Neural progenitor cell (in vitro differentiated cells): ENCODE data around the gene SV2B. TPM values are rescaled to one million over a fixed set of nuclear protein-coding genes. Genes with fewer than 3 reads are reported as not detected.
A peak's percentile ranks its signal among the peaks of the same experiment; 100 is the strongest.

Experiments used
- DNase-seq: peaks from one replicate; pipeline ENCODE4 v3.0.0-alpha.2; 2016; ENCODE audit warnings: low spot score
- H2AFZ ChIP-seq: fragments of 200-600 bp; sonication (generic); replicated peaks from 2 replicates; pipeline ENCODE4 v1.6.1; 2016; ENCODE audit warnings: antibody characterized with exemption
- H3F3A ChIP-seq: fragments of 200-600 bp; sonication (generic); 2 replicates; pipeline ENCODE4 v1.6.1; 2016; ENCODE audit warnings: antibody characterized with exemption, low read depth
- H3K27ac ChIP-seq: fragments of 200-600 bp; sonication (generic); 2 replicates; pipeline ENCODE4 v1.5.1; 2016; ENCODE audit warnings: mild to moderate bottlenecking
- H3K27me3 ChIP-seq: fragments of 200-600 bp; sonication (generic); 2 replicates; pipeline ENCODE4 v1.6.1; 2016; ENCODE audit warnings: mild to moderate bottlenecking, moderate library complexity
- H3K36me3 ChIP-seq: fragments of 200-600 bp; sonication (generic); 2 replicates; pipeline ENCODE4 v1.5.1; 2016
- H3K4me1 ChIP-seq: fragments of 200-600 bp; sonication (generic); 2 replicates; pipeline ENCODE4 v1.6.1; 2016; ENCODE audit warnings: mixed run types
- H3K4me2 ChIP-seq: fragments of 200-600 bp; sonication (generic); 2 replicates; pipeline ENCODE4 v1.6.1; 2016
- H3K4me3 ChIP-seq: fragments of 200-600 bp; sonication (generic); 2 replicates; pipeline ENCODE4 v1.5.1; 2016
- H3K79me2 ChIP-seq: fragments of 200-600 bp; sonication (generic); 2 replicates; pipeline ENCODE4 v1.6.1; 2016; ENCODE audit warnings: low read depth
- H3K9ac ChIP-seq: fragments of 200-600 bp; sonication (generic); 2 replicates; pipeline ENCODE4 v1.6.1; 2016
- H3K9me3 ChIP-seq: fragments of 200-600 bp; sonication (generic); 2 replicates; pipeline ENCODE4 v1.5.1; 2016; ENCODE audit warnings: low read depth
- H4K20me1 ChIP-seq: fragments of 200-600 bp; sonication (generic); 2 replicates; pipeline ENCODE4 v1.6.1; 2016; ENCODE audit warnings: low read depth
- H3K27ac Mint-ChIP-seq: 3 replicates; pipeline ENCODE4 v1.8.0; 2021; ENCODE audit warnings: mixed read lengths
- H3K27me3 Mint-ChIP-seq: 2 replicates; pipeline ENCODE4 v1.8.0; 2022; ENCODE audit warnings: low read depth, mild to moderate bottlenecking, inconsistent platforms, moderate library complexity, mixed read lengths; ENCODE audit not compliant: insufficient read depth
- H3K36me3 Mint-ChIP-seq: 3 replicates; pipeline ENCODE4 v1.8.0; 2021; ENCODE audit warnings: mixed read lengths
- H3K4me1 Mint-ChIP-seq: 3 replicates; pipeline ENCODE4 v1.8.0; 2021; ENCODE audit warnings: mixed read lengths
- H3K4me3 Mint-ChIP-seq: 3 replicates; pipeline ENCODE4 v1.8.0; 2021; ENCODE audit warnings: mild to moderate bottlenecking, moderate library complexity, mixed read lengths
- H3K9me3 Mint-ChIP-seq: 3 replicates; pipeline ENCODE4 v1.8.0; 2020; ENCODE audit warnings: mixed read lengths
- EZH2 ChIP-seq: fragments of 200-600 bp; sonication (generic); IDR thresholded peaks from 2 replicates; pipeline ENCODE4 v1.6.1; 2017; ENCODE audit warnings: antibody characterized with exemption, mild to moderate bottlenecking, moderate library complexity
- EZH2phosphoT487 ChIP-seq: fragments of 200-600 bp; sonication (generic); IDR thresholded peaks from 2 replicates; pipeline ENCODE4 v1.6.1; 2017; ENCODE audit warnings: antibody characterized with exemption
- total RNA-seq: library from RNA; depleted of rRNA; stranded (reverse); fragments of >200 nt; gene quantifications from 2 replicates; pipeline ENCODE4 v1.2.3, GENCODE V29; 2015; ENCODE audit warnings: low replicate concordance
- TF ChIP-seq, protein P1 (sequence below): fragments of 200-600 bp; sonication (generic); IDR thresholded peaks from 2 replicates; pipeline ENCODE4 v1.5.1; 2017; ENCODE audit warnings: antibody characterized with exemption, mild to moderate bottlenecking

SV2B gene
- total RNA-seq, 1 donor from 2014 or later = 0.02 TPM

DNA sequence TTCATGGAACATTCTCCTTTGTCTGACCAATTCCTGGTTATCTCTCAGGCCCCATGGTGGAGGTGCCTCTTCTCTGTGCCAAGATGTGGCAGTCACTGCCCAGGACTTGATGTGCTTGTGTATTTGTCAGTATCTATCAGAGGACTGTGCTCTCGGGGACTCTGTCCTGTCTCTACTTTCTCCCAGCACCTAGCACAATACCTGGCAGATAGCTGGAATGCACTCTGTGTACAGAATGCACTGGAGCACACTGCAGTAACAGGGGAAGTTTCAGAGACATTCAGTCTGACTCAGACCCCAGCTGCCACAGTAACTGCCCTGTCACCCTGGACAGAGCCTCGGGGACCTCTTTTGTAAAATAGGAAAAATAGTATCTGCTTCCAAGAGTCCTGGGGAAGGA lies 34.6 kb upstream of the SV2B start:
- no peak for TF ChIP-seq EZH2
- no peak for TF ChIP-seq EZH2phosphoT487
- TF ChIP-seq, protein P1, sequence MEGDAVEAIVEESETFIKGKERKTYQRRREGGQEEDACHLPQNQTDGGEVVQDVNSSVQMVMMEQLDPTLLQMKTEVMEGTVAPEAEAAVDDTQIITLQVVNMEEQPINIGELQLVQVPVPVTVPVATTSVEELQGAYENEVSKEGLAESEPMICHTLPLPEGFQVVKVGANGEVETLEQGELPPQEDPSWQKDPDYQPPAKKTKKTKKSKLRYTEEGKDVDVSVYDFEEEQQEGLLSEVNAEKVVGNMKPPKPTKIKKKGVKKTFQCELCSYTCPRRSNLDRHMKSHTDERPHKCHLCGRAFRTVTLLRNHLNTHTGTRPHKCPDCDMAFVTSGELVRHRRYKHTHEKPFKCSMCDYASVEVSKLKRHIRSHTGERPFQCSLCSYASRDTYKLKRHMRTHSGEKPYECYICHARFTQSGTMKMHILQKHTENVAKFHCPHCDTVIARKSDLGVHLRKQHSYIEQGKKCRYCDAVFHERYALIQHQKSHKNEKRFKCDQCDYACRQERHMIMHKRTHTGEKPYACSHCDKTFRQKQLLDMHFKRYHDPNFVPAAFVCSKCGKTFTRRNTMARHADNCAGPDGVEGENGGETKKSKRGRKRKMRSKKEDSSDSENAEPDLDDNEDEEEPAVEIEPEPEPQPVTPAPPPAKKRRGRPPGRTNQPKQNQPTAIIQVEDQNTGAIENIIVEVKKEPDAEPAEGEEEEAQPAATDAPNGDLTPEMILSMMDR = no peak
- H3K4me3 ChIP-seq = no peak overlapping the region
- H3K27ac Mint-ChIP-seq = no peak overlapping the region

DNA sequence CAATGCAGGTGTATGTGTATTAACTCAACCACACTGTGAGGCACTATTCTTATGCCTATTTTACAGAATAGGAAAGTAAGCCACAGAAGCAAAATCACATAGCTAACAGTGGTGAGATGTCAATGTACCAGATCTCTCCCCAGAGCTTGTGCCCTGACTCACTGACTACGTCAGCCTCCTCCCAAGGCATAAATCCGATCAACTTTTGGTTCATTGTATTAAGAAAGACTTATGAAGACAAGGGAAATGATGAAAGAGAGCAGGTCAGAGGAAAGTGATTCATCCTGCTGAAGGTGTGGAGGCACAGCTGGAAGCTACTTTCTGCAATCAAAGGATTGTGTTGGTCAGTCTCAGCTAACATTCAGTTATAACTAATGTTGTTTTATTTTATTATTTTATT lies 33.0 kb upstream of the SV2B start:
- Histone ChIP-seq H2AFZ (no peak overlapping the region), H3K79me2 (no peaks in the 10 kb centered on the region), H3K27me3 (no peaks in the 10 kb centered on the region), H4K20me1 (no peaks in the 10 kb centered on the region), H3K4me2 (no peak overlapping the region), H3K4me1 (peaks cover 5% of the 10 kb centered on the region), H3K9ac (no peak overlapping the region), H3K4me3 (no peak overlapping the region), H3K27ac (no peak overlapping the region), H3K36me3 (no peaks in the 10 kb centered on the region), H3F3A (peaks cover 4% of the 10 kb centered on the region), H3K9me3 (no peaks in the 10 kb centered on the region)
- Mint-ChIP-seq H3K36me3 (no peaks in the 10 kb centered on the region), H3K4me1 (peaks cover 2% of the 10 kb centered on the region), H3K27me3 (no peaks in the 10 kb centered on the region), H3K27ac (no peak overlapping the region), H3K4me3 (no peak overlapping the region), H3K9me3 (peaks cover 4% of the 10 kb centered on the region)
- no peak for DNase-seq
- TF ChIP-seq EZH2 (no peak), EZH2phosphoT487 (no peak)
- TF ChIP-seq, protein P1 = no peak

More for the DNA sequence above, 34.6 kb upstream of the SV2B start:
- Histone ChIP-seq H3K79me2 (no peaks in the 10 kb centered on the region), H3K4me2 (no peak overlapping the region), H3K27me3 (no peaks in the 10 kb centered on the region), H3K36me3 (no peaks in the 10 kb centered on the region), H2AFZ (no peak overlapping the region), H3K9me3 (no peaks in the 10 kb centered on the region), H3K9ac (no peak overlapping the region), H3K27ac (no peak overlapping the region), H4K20me1 (no peaks in the 10 kb centered on the region), H3F3A (peaks cover 6% of the 10 kb centered on the region), H3K4me1 (peaks cover 9% of the 10 kb centered on the region)
- Mint-ChIP-seq H3K36me3 (no peaks in the 10 kb centered on the region), H3K9me3 (peaks cover 4% of the 10 kb centered on the region), H3K4me3 (no peak overlapping the region), H3K4me1 (peaks cover 2% of the 10 kb centered on the region), H3K27me3 (no peaks in the 10 kb centered on the region)
- no peak for DNase-seq

DNA sequence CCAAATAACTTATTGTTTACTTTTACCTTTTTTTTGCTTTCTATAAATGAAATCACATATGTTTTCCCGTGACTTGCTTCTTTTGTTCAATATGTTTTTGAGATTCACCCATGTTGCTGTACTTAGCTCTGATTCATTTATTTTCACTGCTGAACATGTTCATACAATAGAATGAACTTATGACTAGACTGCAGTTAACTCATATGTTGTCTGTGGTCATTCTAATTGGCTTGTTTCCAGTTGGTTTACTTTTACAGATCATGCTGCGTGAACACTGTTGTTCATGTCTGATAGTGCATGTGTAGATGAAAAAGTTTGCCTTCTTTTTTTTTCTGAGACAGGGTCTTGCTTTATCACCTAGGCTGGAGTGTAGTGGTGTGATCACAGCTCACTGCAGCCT lies 31.6 kb upstream of the SV2B start:
- peaks cover 4% of the 10 kb centered on the region for H3K9me3 Mint-ChIP-seq
- Histone ChIP-seq H3F3A (no peaks in the 10 kb centered on the region), H3K27me3 (no peaks in the 10 kb centered on the region), H4K20me1 (no peaks in the 10 kb centered on the region), H3K36me3 (no peaks in the 10 kb centered on the region), H3K79me2 (no peaks in the 10 kb centered on the region), H3K4me3 (no peak overlapping the region), H3K27ac (no peak overlapping the region), H3K4me1 (no peaks in the 10 kb centered on the region), H3K9ac (no peak overlapping the region), H2AFZ (no peak overlapping the region), H3K9me3 (no peaks in the 10 kb centered on the region), H3K4me2 (no peak overlapping the region)
- H3K27ac Mint-ChIP-seq = no peak overlapping the region
- DNase-seq = no peak
- TF ChIP-seq, protein P1 = no peak
- TF ChIP-seq EZH2phosphoT487 = no peak
- no peak for TF ChIP-seq EZH2
- peaks cover 2% of the 10 kb centered on the region for H3K4me1 Mint-ChIP-seq
- H3K27me3 Mint-ChIP-seq = peaks cover 2% of the 10 kb centered on the region
- H3K4me3 Mint-ChIP-seq = no peak overlapping the region
- H3K36me3 Mint-ChIP-seq = no peaks in the 10 kb centered on the region

DNA sequence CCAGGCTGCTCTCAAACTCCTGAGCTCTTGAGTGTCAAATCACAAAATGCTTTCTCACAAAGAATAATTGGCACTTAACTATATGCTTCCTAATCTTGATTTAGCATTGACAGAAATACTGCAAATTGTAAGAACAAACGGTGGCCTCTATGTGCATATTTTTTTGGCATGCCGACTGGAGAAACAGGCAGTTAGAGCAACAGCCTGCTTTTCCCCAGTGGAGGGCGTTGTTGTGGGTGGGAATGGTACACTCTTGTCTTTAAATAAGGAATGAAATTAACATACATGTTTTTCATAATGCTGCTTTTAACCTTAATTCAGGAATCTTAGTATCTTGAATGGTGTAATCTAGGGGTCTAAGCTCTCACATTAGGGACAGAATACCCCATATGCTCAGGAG lies 31.1 kb upstream of the SV2B start:
- H3K4me1 Mint-ChIP-seq = peaks cover 2% of the 10 kb centered on the region
- H2AFZ ChIP-seq = no peak overlapping the region
- H3K27ac ChIP-seq = no peak overlapping the region
- H3K4me2 ChIP-seq = no peak overlapping the region
- no peaks in the 10 kb centered on the region for H3K27me3 ChIP-seq
- no peaks in the 10 kb centered on the region for H3K4me1 ChIP-seq
- TF ChIP-seq, protein P1 = peak; percentile 34
- no peak for TF ChIP-seq EZH2phosphoT487
- H3K4me3 Mint-ChIP-seq = no peak overlapping the region
- H3K9ac ChIP-seq = no peak overlapping the region
- no peaks in the 10 kb centered on the region for H4K20me1 ChIP-seq
- no peaks in the 10 kb centered on the region for H3K9me3 ChIP-seq
- H3K9me3 Mint-ChIP-seq = peaks cover 4% of the 10 kb centered on the region
- H3K27me3 Mint-ChIP-seq = peaks cover 3% of the 10 kb centered on the region
- H3K27ac Mint-ChIP-seq = no peak overlapping the region
- DNase-seq = no peak
- no peak overlapping the region for H3K4me3 ChIP-seq
- no peaks in the 10 kb centered on the region for H3F3A ChIP-seq
- H3K36me3 ChIP-seq = no peaks in the 10 kb centered on the region
- H3K36me3 Mint-ChIP-seq = no peaks in the 10 kb centered on the region
- H3K79me2 ChIP-seq = no peaks in the 10 kb centered on the region
